ENCODE results near the gene MVP.

Gene MVP

DNA sequence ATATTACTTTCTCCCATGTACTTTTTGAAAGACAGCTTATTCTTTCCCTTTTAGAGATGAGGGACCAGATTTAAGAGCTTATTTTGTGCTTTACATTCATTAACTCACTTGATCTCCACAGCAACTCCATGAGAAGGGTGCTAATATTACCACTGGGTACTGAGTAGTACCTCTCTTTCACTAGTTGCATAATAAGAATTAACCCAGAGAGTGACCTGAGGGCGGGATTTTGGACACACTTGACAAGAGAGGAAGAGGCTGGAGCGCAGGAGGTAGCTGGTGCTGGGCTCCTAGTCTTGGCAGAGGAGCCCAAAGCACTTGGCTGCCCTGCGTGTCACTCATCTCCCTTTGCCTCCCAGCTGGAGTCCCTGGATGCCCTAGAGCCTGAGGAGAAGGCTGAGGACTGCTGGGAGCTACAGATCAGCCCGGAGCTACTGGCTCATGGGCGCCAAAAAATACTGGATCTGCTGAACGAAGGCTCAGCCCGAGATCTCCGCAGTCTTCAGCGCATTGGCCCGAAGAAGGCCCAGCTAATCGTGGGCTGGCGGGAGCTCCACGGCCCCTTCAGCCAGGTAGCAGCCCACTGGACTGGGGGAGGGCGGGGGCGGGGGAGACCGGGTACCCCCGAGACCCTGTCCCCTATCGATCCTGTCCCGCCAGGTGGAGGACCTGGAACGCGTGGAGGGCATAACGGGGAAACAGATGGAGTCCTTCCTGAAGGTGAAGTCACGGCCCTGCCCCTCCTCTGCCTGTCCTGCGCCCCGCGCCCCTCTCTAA, 15.6 kb upstream of the MVP start:
- no peak for DNase-seq

GRCh38 chr16:29805232-29806098, 14.8 kb upstream of the MVP start:
- peak; percentile 44 for DNase-seq

GRCh38 chr16:29806099-29806579, 14.1 kb upstream of the MVP start, which contains the start of gene MAZ:
Gene MAZ, plus strand, starts transcription at chr16:29806529. Its CDS starts 173 bp downstream, at chr16:29806702.
- no peak for DNase-seq

DNA sequence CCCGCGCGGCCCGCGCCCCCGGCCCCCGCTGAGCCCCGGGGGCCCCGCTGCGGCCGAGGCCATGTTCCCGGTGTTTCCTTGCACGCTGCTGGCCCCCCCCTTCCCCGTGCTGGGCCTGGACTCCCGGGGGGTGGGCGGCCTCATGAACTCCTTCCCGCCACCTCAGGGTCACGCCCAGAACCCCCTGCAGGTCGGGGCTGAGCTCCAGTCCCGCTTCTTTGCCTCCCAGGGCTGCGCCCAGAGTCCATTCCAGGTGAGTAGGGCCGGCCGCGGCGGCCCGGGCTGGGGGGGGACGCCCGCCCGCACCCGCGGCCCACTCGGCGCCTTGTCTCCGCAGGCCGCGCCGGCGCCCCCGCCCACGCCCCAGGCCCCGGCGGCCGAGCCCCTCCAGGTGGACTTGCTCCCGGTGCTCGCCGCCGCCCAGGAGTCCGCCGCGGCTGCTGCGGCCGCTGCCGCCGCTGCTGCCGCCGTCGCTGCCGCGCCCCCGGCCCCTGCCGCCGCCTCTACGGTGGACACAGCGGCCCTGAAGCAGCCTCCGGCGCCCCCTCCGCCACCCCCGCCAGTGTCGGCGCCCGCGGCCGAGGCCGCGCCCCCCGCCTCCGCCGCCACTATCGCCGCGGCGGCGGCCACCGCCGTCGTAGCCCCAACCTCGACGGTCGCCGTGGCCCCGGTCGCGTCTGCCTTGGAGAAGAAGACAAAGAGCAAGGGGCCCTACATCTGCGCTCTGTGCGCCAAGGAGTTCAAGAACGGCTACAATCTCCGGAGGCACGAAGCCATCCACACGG, 13.4 kb upstream of the MVP start:
- no peak for DNase-seq

- peak; percentile 39 for DNase-seq
Measured at GRCh38 chr16:29807426-29808218, 12.6 kb upstream of the MVP start.

- DNase-seq, result no peak
Measured at GRCh38 chr16:29808219-29808900, 11.9 kb upstream of the MVP start.

- DNase-seq, result no peak
Measured at GRCh38 chr16:29809031-29809747, 11.1 kb upstream of the MVP start.

- DNase-seq, result no peak
Measured at GRCh38 chr16:29809850-29810698, 10.2 kb upstream of the MVP start.

- no peak for DNase-seq
Measured at GRCh38 chr16:29810699-29811169, 9.5 kb upstream of the MVP start.

DNA sequence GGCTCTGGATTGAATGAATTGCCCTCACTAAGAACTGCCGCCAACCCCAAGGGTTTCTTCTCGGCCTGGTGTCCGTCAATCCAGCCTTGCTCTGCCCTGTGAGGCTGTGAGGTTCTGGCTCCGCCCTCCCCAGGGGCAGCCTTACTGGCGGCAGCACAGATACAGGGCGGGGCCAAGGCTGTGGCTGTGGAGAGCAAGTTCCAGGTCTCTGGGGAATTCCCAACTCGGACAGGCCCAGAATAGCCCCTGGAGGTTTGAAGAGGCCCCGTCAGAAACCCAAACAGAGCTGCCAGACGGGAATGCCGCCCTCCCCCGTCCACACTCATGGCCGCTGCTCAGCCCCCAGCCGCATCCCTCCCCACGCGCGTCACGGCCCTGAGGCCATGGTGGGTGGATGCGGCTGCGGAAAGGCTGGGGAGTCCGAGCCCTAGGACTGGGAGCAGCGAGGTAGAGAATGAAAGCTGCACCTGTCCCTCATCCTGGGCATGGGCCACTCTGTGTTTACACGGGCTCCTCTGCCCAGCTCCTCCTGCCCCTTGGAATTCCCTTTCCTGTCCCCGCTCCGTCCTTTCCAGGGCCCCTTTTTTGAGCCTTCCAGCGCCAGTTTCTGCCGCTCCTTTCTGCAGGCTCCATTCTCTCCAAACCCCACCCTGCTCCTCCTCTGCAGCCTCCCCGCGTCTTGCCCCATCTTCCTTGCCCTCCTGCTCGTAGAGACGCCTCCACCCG, 8.9 kb upstream of the MVP start:
- no peak for DNase-seq

DNA sequence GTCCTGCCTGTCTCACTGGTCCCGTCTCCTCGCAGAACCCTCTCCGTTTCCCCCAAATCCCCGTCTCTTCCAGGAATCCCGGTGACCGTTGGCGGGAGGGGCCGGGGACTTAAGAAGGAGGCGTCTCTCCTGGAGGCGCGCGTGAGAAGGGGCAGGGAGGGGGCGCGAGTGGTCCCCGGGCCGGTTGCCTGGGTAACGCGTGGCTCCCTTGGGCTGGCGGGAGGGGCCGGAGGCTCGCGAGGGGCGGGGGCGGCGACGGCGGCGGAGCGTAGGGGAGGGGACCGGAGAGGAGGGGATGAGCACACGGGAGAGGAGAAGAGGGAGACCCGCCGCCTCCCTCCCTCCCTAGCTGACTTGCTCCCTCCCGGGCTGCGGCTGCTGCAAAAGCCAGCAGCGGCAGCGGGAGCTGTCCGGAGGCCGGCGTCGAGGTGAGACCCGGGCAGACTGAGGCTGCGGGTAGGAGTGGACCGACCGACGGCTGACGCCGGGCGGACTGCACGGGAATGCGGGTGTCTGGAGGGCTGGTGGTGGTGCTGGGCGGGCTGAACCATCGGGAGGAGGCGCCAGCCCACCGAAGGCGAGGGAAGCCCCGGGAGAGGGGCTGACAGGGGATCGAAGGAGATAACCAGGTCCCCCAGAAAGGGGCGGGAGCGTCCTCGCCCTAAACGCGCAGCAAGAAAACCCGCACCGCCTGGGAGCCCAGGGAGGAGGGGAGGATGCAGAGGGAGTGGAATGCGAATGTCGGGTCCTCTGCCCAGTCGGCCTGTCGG, 8.2 kb upstream of the MVP start, which contains the start of gene PRRT2:
Gene PRRT2 (plus strand): TSS at position 298 of the 770 bp plus-strand sequence. CDS start 862 bp downstream, outside the sequence.
- DNase-seq, result no peak

DNA sequence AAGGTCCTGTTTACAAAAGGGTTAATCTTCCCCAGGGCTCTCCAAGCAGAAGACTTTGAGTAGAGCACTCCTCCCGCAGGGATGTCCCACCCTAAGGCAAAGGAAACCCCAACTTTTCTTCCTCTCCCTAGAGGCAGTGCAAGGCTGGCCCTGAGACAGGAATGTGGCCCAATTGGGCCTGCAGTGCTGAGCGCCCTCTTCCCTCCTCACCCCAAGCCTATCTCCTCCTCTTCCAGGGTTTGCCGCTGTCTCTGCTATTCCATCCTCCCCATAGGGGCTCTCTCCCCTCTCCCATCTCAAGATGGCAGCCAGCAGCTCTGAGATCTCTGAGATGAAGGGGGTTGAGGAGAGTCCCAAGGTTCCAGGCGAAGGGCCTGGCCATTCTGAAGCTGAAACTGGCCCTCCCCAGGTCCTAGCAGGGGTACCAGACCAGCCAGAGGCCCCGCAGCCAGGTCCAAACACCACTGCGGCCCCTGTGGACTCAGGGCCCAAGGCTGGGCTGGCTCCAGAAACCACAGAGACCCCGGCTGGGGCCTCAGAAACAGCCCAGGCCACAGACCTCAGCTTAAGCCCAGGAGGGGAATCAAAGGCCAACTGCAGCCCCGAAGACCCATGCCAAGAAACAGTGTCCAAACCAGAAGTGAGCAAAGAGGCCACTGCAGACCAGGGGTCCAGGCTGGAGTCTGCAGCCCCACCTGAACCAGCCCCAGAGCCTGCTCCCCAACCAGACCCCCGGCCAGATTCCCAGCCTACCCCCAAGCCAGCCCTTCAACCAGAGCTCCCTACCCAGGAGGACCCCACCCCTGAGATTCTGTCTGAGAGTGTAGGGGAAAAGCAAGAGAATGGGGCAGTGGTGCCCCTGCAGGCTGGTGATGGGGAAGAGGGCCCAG, 7.3 kb upstream of the MVP start:
- DNase-seq, result no peak

GRCh38 chr16:29813644-29814562, 6.4 kb upstream of the MVP start:
- no peak for DNase-seq

DNA sequence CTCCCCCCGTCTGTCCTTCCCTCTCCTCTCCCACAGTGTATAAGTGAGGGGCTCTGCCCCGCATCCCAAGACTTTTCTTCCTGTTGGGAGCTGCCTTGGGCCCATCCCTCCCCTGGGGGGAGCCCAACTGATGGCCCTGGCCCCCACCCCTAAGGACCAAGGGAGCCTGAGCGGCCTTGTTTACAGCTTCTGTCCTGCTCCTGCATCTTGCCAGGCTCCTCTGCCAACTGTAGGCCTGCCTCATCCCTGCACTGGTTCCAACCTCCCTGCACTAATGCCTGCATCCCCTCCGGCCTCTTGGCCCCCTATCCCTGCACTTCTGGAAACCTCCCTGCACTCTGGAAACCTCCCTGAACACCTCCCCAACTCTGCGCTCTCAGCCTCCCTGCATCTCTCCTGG, 5.7 kb upstream of the MVP start:
- no peak for DNase-seq

DNA sequence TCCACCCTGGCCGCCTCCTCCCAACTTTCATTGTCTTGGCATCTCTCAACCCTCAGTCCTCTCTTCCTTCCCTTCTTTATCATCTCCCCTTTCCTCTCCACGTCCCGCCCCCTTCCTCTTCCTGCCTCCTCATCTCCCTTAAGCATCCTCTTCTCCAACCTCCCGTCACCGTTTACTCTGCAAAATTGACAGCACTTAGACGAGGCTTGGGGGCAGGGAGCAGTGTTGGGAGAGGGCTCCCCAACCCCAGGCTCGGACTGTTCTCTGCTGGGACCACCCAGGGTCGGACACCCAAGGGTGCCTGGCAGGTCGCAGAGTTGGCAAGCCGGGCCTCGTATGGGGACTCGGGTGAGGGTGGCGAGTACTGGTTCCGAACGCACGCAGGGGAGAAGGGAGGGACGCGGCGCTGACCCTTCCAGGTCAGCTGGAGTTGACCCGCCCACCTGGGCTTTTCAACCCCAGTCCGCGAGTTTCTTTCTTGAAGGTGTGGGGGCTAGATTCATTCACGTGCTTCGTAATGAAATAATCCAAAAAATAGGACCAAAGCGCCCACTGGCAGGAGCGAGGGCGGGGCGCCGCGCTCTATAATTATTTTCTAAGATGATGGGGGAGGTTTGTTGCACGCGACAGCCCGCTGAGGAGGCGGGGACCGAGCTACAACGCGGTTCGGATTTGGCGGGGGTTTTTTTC, 5.1 kb upstream of the MVP start:
- no peak for DNase-seq
